T-helper 2 cell (primary cell): Measurements from ENCODE around the gene B3GALT2.

Source experiments
- DNase-seq, 5 experiments: peaks; one replicate each; pipeline versions ENCODE4 v3.0.0 to v3.0.0-alpha.2; 2012 to 2022

B3GALT2 gene

DNA sequence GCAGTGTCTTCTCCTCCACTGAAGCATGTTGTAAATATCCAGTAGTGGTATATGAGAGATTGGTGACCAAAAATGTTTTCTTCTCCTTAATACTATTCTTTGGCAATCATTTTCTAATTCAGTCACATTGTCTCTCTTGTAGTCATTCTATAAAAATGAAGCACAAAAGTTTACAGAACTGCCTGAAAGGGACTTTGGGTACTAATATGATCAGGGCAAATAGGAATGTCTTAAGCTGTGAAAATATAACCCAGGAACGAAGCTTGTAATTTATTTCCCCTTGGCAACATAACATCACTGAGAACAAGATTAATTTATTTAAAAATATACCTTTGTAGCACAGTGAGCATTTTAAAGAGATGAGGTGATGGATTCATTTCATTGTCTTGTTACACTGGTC is 4.9 kb downstream of the B3GALT2 start:
- no peak for DNase-seq

DNA sequence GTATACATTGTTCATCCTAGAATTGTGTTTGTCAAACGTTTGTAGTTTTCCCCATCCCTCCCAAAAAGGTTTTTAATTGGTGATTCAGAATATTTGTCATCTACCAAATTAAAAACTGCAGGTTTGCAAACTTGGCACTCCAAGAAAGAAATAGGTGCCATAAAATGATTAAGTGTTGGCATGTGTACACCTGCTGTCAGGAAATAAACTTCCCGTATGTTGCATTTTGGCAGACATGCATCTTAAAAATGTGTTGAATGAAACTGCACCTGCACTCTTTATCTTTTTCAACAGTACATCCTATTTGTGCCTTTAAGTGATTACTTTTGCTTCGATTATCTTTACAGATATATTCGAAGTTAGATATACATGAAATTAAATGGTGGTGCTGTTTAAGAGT is 7.3 kb downstream of the B3GALT2 start:
- no peak for DNase-seq

DNA sequence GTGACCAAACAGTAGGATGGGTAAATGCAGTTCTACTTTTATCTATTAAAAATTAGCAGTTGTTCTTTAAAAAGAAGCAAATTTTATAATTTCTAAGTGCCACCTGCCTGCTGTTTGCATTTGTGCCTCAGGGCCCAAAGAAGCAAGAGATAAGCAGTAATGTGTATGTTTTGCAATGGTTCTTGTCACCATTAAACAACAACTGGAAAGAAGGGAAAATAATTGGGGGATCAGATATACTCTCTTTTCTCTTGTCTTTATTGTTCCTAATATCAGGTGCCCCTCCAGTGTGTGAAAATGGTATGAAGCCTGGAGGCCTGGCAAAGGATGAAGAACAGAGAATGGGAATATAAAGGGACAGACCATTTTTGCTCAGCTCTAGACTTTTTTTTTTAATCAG is 9.6 kb downstream of the B3GALT2 start:
- DNase-seq: no peak

- no peak for DNase-seq
Measured at GRCh38 chr1:193176113-193176512, 10.3 kb downstream of the B3GALT2 start.

GRCh38 chr1:193157360-193157759 is 29.1 kb downstream of the B3GALT2 start:
- DNase-seq: no peak

- no peak for DNase-seq
Measured at GRCh38 chr1:193156822-193157142, 29.6 kb downstream of the B3GALT2 start.

GRCh38 chr1:193156117-193156821 is 30.1 kb downstream of the B3GALT2 start:
- no peak for DNase-seq

DNA sequence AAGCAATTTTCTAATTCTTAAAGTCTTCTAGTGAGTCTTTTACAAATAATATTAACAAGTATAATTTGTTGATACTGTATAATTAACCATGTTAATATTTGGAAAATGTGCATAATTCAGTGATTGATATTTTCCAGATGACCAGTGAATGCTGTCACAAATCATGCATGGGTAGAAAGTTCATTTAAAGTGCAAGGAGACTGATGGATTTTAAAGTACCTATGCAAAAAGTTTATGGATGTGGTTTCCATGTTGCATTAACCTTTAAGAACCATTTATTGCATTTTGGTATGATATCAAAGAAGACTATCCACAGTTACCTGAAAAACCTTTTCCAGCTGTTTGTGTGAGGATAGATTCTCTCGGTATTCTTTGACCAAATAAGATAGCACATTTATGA is 41.4 kb downstream of the B3GALT2 start:
- no peak for DNase-seq

GRCh38 chr1:193144361-193144938 is 42.0 kb downstream of the B3GALT2 start:
- no peak for DNase-seq

- DNase-seq: no peak
Measured at GRCh38 chr1:193143285-193143684, 43.1 kb downstream of the B3GALT2 start.

GRCh38 chr1:193142409-193142808 is 44.0 kb downstream of the B3GALT2 start:
- DNase-seq: no peak

DNA sequence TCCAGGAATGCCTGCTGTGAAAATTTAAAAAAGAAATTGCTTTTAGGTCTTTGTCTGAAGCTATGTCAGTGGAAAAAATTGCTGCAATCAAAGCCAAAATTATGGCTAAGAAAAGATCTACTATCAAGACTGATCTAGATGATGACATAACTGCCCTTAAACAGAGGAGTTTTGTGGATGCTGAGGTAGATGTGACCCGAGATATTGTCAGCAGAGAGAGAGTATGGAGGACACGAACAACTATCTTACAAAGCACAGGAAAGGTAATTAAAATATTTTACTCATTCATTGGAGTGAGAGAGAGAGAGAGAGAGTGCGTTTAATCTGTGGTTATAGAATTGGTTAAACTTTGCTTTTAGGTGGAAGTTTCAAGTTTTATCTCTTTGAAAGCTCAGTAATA is 44.6 kb downstream of the B3GALT2 start:
- peak in 1 of 5 experiments; percentile 77 for DNase-seq

- no peak for DNase-seq
Measured at GRCh38 chr1:193140254-193140653, 46.2 kb downstream of the B3GALT2 start.

- no peak for DNase-seq
Measured at GRCh38 chr1:193131266-193131860, 55.0 kb downstream of the B3GALT2 start.
